Measurements from ENCODE around the gene FZD7.
A peak's percentile ranks its signal among the peaks of the same experiment; 100 is the strongest.

The FZD7 gene

DNA sequence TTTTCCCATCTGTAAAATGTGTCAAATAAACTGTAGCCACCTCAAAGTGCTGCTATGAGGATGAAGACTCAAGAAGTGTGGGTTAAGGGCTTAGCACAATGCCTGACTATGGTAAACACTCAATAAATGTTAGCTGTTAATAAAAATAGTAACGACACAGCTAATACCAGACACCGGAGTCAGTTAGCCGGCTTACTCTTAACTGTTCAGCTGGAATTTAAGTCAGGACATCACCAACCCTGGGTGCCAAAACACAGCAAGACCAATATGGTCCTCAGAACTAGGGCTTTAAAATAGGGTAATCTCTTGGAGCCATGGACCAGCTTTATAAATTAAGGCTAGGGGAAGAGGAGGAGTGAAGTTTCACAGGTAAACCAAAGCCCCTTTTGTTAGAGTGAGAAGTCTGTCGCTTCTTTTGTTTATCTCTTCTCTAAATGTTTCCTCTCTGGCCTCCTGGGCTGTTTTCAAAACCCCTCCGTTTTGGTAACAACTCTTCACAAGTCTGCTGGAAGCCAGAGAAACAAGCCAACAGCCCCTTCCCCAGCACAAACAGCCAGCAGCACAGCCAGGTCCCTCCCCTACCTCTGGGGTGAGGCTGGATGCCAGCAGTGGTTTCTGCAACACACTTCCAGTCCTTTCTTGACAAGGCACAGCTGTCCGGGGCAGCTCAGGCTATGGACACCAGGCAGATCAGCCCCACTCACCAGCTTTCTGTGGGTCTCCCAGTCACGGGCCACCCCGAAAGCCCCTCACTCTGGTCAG, 13.8 kb upstream of the FZD7 start:
- FAIRE-seq = no peak
- no peak for DNase-seq (ENCODE audit: insufficient read length, low spot score)
- no peak for TF ChIP-seq POLR2A (IDR thresholded peaks at IDR 0.05; ENCODE audit: low read depth, low read length)

DNA sequence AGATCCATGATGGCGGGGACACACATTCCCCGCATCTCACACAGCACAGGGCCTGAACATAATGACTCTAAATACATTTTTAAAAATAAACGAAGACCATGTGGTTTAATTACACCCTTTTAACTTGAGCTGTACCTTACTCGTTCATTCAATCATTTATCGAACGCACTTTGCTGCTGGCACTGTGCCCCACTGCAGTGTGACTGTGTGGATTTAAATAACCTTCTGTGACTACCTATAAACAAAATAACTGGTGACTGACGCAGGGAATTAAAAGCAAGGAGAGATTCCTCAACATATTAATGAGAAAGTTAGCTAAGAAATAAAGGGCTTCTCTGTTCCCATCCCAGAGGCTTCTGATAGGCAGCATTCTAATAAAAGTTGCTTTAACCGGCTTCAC, 10.9 kb upstream of the FZD7 start:
- FAIRE-seq (no peak), DNase-seq (ENCODE audit: insufficient read length, low spot score) (no peak)

DNA sequence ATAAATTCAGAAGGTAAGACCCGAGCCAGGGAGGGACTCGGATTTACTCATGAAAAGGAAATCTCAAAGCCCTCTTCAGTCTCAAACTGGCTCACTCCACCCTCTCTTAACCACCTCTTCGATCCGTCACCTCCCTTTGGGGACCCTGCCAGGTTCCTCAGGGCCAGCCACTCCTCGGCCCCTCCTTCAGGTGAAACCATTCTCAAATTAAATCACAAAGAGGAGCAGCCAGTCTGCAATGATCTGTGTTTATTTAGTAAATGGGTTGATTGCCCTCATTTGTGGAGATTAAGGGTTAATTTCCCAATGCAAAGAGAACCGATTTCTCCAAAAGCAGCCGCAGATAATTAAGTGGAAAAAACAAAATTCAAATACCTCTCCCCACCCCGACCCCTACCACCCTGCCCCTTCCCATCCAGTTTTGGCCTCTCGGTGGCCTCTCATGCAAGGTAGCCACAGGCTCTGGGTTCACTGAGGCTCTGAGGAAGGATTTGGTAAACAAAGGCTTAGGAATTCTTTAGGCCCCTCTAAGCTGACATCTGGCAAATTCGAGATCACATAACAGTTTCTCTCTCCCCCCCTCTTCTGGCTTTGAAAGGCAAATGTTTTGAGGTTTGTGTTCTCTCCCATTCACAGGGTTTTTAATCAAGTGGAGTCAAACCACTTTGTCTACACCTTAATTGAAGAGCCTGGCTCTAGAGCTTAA, 10.3 kb upstream of the FZD7 start:
- no peak for DNase-seq (ENCODE audit: insufficient read length, low spot score)
- TF ChIP-seq POLR2A (IDR thresholded peaks at IDR 0.05; ENCODE audit: low read depth, low read length) = no peak
- no peak for FAIRE-seq

More for the DNA sequence above, 10.9 kb upstream of the FZD7 start:
- no peak for TF ChIP-seq POLR2A (IDR thresholded peaks at IDR 0.05; ENCODE audit: low read depth, low read length)

DNA sequence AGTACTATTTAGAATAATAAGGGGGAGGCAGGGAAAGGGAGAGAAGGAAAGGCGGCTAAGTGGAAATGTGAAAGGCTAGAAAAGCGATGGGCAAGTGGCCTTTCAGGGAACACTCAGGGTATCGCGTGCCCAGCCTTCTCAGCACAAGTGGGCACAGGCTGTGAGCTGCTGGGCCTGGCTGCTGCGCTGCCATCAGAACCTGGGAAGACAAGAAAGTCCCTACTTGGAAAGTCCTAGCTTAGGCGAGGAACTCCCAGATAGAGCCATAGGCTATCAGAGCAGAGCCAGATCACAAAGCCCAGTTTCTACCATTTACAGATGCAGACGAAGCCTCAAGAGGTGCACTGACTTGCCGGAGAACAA, 9.8 kb upstream of the FZD7 start:
- no peak for FAIRE-seq
- no peak for DNase-seq (ENCODE audit: insufficient read length, low spot score)

DNA sequence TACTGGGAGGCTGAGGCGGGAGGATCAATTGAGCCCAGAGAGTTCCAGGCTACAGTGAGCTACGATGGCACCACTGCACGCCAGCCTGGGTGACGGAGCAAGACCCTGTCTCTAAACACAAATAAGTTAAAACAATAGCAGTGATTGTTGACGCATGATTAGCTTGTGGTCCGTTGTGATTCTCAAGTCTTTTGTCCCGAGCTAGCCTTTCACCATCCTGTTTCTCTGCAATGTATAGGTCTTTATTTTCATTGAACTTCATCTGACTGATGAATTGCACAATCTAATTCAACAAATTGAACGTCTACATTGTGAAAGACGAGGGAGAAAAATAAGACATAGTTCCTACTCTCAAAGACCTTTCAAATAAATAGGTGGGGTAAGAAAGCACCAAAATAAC, 8.8 kb upstream of the FZD7 start:
- DNase-seq (ENCODE audit: insufficient read length, low spot score) (no peak), FAIRE-seq (no peak)
- no peak for TF ChIP-seq POLR2A (IDR thresholded peaks at IDR 0.05; ENCODE audit: low read depth, low read length)

More for the DNA sequence above, 9.8 kb upstream of the FZD7 start:
- TF ChIP-seq POLR2A (IDR thresholded peaks at IDR 0.05; ENCODE audit: low read depth, low read length) = no peak

DNA sequence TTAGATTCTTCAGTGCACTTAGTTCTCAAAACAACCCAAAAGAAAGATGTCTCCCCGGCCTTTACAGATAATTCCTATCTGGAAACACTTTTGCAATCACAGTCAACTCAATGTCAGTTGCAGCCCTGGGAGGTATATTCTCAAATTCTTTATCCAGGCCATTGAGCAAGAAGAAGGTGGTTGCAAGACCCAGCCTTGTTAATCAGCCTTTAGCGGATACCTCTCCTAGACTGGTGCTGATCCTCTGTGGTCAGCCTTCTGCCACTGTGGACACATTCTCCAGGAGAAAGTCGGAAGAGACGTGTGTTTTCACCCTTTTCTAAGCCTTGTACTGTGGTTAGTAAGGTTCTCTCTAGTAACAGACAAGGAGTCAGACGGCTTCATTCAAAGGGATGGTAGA, 7.8 kb upstream of the FZD7 start:
- no peak for DNase-seq (ENCODE audit: insufficient read length, low spot score)
- no peak for TF ChIP-seq POLR2A (IDR thresholded peaks at IDR 0.05; ENCODE audit: low read depth, low read length)
- FAIRE-seq = no peak

DNA sequence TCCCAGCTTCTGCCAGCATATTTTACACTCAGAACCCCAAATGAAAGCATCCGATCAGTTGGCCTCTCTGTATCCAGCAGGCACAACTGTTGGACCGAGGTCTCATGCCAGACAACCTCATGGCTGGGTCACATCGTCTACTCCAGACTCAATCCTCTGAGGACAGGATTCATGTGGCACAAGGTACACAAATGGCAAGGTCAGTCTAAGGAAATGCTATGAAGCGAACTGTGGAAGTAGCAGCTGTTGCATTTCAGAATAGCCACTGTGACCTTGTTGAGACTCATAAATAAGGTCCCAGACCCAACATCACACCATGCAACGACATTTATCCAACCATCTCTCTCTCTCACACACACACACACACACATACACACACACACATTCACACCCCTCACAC, 7.1 kb upstream of the FZD7 start:
- DNase-seq (ENCODE audit: insufficient read length, low spot score) (no peak), FAIRE-seq (no peak)
- TF ChIP-seq POLR2A (IDR thresholded peaks at IDR 0.05; ENCODE audit: low read depth, low read length) = no peak

DNA sequence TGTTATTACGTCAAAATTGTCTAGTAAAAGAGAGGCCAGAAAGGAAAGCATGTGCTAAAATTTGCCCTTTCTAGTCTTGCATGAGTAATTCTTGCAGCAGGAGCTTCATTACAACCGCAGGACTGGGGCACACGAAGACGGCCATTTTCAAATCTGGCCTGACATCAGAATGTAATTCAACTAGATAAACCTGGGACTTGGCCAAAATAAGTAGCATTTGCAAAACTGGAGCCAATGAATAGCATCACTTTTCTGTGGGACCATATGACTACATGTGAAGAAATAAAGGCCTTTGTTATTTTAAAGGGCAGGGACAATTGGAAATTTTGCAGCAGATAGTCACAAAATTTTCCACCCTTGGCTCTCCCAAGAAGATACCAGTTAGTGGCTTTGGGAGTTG, 3.0 kb upstream of the FZD7 start:
- DNase-seq (ENCODE audit: insufficient read length, low spot score) = no peak
- TF ChIP-seq POLR2A (IDR thresholded peaks at IDR 0.05; ENCODE audit: low read depth, low read length) = no peak
- no peak for FAIRE-seq

DNA sequence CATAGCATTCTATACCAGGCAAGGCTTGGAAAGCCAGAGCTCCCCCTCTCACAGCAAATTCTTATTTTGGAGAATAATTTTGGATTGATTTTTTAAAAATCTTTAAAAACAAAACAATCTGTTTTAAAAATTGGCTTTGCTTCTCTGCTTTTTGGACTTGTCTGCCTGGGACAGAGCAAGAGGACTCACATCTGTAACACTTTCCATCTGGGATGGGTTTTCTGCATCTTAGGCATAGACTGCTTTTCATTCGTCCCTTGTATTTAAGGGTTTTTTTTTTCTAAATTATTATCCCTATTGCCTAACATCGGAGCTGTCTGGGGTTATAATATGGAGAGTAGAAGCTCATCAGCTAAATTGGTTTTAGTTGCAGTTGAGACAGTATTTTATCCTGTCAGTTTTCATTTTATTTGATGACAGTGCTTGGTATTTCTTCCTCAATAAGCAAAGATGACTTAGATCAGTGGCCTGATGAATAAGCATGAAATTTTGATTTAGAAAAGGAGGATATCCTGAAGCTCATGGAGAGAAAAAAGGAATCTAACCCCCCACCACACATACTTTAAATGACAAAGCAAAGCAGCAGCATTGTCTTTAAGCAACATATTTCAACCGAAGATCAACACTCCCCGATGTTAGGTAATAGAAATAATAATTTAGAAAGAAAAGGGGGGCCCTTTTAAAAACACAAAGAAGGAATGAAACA, 2.3 kb upstream of the FZD7 start:
- no peak for DNase-seq (ENCODE audit: insufficient read length, low spot score)
- no peak for TF ChIP-seq POLR2A (IDR thresholded peaks at IDR 0.05; ENCODE audit: low read depth, low read length)
- no peak for FAIRE-seq

DNA sequence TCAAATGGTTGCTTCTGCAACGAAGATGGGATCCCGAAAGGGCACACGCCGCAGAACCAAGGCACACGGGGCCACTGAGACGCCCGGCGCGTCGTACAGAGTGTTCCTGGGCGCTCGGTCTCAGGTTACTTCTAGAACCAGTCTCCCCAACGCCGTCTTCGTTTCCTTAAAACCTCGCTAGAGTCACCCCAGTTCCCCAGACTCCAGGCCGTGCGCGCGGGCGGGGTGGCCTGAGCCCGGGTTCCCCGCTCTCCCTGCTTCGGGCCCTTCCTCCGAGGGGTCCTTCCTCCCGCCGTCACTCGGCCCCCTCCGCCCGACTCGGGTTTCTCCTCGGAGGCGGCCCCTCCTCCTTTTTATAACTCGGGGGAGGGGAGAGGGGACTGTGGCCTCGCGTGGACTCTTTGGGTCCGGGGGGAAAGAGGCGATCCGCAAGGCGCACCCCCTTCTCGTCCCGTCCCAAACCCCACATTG, 774 bp upstream of the FZD7 start:
- FAIRE-seq (no peak), DNase-seq (ENCODE audit: insufficient read length, low spot score) (peak; percentile 66)
- no peak for TF ChIP-seq POLR2A (IDR thresholded peaks at IDR 0.05; ENCODE audit: low read depth, low read length)

DNA sequence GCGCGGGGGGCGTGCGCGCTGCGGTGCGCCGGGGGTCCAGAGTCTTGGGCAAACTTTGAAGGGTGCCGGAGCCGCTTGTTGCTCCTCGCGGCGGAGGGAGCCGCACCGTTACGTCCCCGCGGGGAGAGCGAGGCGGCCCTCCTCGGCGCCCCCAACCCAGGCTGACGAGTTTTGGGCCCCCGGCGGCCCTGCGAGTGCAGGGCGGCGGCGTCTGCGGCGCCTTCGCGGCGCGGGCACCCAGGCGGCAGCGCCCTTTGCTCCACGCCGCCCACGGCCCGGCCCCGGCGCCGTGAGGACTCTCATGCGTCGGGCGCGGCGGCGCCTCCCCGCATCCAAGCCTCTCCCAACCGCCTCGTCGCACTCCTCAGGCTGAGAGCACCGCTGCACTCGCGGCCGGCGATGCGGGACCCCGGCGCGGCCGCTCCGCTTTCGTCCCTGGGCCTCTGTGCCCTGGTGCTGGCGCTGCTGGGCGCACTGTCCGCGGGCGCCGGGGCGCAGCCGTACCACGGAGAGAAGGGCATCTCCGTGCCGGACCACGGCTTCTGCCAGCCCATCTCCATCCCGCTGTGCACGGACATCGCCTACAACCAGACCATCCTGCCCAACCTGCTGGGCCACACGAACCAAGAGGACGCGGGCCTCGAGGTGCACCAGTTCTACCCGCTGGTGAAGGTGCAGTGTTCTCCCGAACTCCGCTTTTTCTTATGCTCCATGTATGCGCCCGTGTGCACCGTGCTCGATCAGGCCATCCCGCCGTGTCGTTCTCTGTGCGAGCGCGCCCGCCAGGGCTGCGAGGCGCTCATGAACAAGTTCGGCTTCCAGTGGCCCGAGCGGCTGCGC, 814 bp downstream of the FZD7 start:
- no peak for TF ChIP-seq POLR2A (IDR thresholded peaks at IDR 0.05; ENCODE audit: low read depth, low read length)
- DNase-seq (ENCODE audit: insufficient read length, low spot score) (peak; percentile 22), FAIRE-seq (no peak)

DNA sequence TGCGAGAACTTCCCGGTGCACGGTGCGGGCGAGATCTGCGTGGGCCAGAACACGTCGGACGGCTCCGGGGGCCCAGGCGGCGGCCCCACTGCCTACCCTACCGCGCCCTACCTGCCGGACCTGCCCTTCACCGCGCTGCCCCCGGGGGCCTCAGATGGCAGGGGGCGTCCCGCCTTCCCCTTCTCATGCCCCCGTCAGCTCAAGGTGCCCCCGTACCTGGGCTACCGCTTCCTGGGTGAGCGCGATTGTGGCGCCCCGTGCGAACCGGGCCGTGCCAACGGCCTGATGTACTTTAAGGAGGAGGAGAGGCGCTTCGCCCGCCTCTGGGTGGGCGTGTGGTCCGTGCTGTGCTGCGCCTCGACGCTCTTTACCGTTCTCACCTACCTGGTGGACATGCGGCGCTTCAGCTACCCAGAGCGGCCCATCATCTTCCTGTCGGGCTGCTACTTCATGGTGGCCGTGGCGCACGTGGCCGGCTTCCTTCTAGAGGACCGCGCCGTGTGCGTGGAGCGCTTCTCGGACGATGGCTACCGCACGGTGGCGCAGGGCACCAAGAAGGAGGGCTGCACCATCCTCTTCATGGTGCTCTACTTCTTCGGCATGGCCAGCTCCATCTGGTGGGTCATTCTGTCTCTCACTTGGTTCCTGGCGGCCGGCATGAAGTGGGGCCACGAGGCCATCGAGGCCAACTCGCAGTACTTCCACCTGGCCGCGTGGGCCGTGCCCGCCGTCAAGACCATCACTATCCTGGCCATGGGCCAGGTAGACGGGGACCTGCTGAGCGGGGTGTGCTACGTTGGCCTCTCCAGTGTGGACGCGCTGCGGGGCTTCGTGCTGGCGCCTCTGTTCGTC, 1.7 kb downstream of the FZD7 start:
- TF ChIP-seq POLR2A (IDR thresholded peaks at IDR 0.05; ENCODE audit: low read depth, low read length) = no peak
- DNase-seq (ENCODE audit: insufficient read length, low spot score) (no peak), FAIRE-seq (no peak)

DNA sequence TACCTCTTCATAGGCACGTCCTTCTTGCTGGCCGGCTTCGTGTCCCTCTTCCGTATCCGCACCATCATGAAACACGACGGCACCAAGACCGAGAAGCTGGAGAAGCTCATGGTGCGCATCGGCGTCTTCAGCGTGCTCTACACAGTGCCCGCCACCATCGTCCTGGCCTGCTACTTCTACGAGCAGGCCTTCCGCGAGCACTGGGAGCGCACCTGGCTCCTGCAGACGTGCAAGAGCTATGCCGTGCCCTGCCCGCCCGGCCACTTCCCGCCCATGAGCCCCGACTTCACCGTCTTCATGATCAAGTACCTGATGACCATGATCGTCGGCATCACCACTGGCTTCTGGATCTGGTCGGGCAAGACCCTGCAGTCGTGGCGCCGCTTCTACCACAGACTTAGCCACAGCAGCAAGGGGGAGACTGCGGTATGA, 2.3 kb downstream of the FZD7 start:
- no peak for FAIRE-seq
- no peak for TF ChIP-seq POLR2A (IDR thresholded peaks at IDR 0.05; ENCODE audit: low read depth, low read length)

More for the DNA sequence above, 2.3 kb downstream of the FZD7 start:
- DNase-seq (ENCODE audit: insufficient read length, low spot score) = no peak
